Measurements from ENCODE around the gene FCRL5. TPM values are rescaled to one million over a fixed set of nuclear protein-coding genes. Genes with fewer than 3 reads are reported as not detected.
A peak's percentile ranks its signal among the peaks of the same experiment; 100 is the strongest.

The FCRL5 gene
- total RNA-seq, result 10.3 TPM
- polyA plus RNA-seq (ENCODE audit: insufficient read depth, low read depth, low replicate concordance), result not detected
- long read RNA-seq, donor 1, result 0 reads
- long read RNA-seq, donor 2, result 0 reads
- long read RNA-seq, donor 3, result 0 reads
- long read RNA-seq, donor 4, result 0 reads
- long read RNA-seq, donor 5, result 0 reads
- long read RNA-seq, donor 6, result 0 reads
- long read RNA-seq, donor 7, partial matches to known transcripts, result 1 of 3 reads
- long read RNA-seq, donor 7, other reads (novel, unspliced or antisense), result 1 of 3 reads
- long read RNA-seq, donor 8, result 0 reads
- long read RNA-seq, donor 9, result 0 reads
- long read RNA-seq, donor 10, result 0 reads

GRCh38 chr1:157551694-157552693 lies at the start of gene FCRL5:
Gene FCRL5 (minus strand): TSS chr1:157552515. CDS start chr1:157552362, 153 bp downstream.
- Histone ChIP-seq H3K4me3 (ENCODE audit: low read length in 3 of 3) (no peak within 1 kb of the TSS), H3K4me1 (ENCODE audit: control insufficient read depth in 2 of 3, insufficient read depth in 2 of 3, low read depth in 1 of 3, low read length in 3 of 3) (no peaks in the 10 kb centered on the region), H3K9me3 (ENCODE audit: control insufficient read depth in 2 of 3, insufficient read depth in 1 of 3, low read length in 3 of 3) (no peaks in the 10 kb centered on the region), H3K9ac (ENCODE audit: low read length in 3 of 3) (no peak within 1 kb of the TSS), H3K27me3 (ENCODE audit: control insufficient read depth, insufficient read depth, low read length) (no peaks in the 10 kb centered on the region), H3K27ac (ENCODE audit: low read depth in 2 of 2, low read length in 2 of 2) (no peak within 1 kb of the TSS), H3K36me3 (ENCODE audit: control insufficient read depth in 2 of 3, insufficient read depth in 3 of 3, low read length in 3 of 3) (no peaks in the 10 kb centered on the region)
- FAIRE-seq (no peak), DNase-seq (no peak)
- no peak for TF ChIP-seq CTCF (IDR thresholded peaks at IDR 0.05; ENCODE audit: borderline replicate concordance, extremely low read depth, insufficient read depth)
- intact Hi-C loops (cut with DNase I), result no loop called here

GRCh38 chr1:157600236-157600635 lies 47.9 kb upstream of the FCRL5 start:
- DNase-seq (no peak), FAIRE-seq (peak; percentile 33)
- intact Hi-C loops (cut with DNase I), result no loop called here
- TF ChIP-seq CTCF (IDR thresholded peaks at IDR 0.05; ENCODE audit: borderline replicate concordance, extremely low read depth, insufficient read depth), result no peak
- H3K4me1 ChIP-seq (ENCODE audit: control insufficient read depth in 2 of 3, insufficient read depth in 2 of 3, low read depth in 1 of 3, low read length in 3 of 3), result no peaks in the 10 kb centered on the region
- H3K36me3 ChIP-seq (ENCODE audit: control insufficient read depth in 2 of 3, insufficient read depth in 3 of 3, low read length in 3 of 3), result no peaks in the 10 kb centered on the region
- no peak overlapping the region for H3K4me3 ChIP-seq (ENCODE audit: low read length in 3 of 3)
- no peaks in the 10 kb centered on the region for H3K9me3 ChIP-seq (ENCODE audit: control insufficient read depth in 2 of 3, insufficient read depth in 1 of 3, low read length in 3 of 3)
- H3K27ac ChIP-seq (ENCODE audit: low read depth in 2 of 2, low read length in 2 of 2), result no peak overlapping the region
- H3K27me3 ChIP-seq (ENCODE audit: control insufficient read depth, insufficient read depth, low read length), result no peaks in the 10 kb centered on the region
- H3K9ac ChIP-seq (ENCODE audit: low read length in 3 of 3), result no peak overlapping the region

- intact Hi-C loops (cut with DNase I), result no loop called here
- H3K4me3 ChIP-seq (ENCODE audit: low read length in 3 of 3), result no peak within 1 kb of the TSS
- no peak for DNase-seq
- H3K27ac ChIP-seq (ENCODE audit: low read depth in 2 of 2, low read length in 2 of 2), result no peak within 1 kb of the TSS
- H3K9me3 ChIP-seq (ENCODE audit: control insufficient read depth in 2 of 3, insufficient read depth in 1 of 3, low read length in 3 of 3), result no peaks in the 10 kb centered on the region
- no peaks in the 10 kb centered on the region for H3K36me3 ChIP-seq (ENCODE audit: control insufficient read depth in 2 of 3, insufficient read depth in 3 of 3, low read length in 3 of 3)
- no peak for TF ChIP-seq CTCF (IDR thresholded peaks at IDR 0.05; ENCODE audit: borderline replicate concordance, extremely low read depth, insufficient read depth)
- no peaks in the 10 kb centered on the region for H3K27me3 ChIP-seq (ENCODE audit: control insufficient read depth, insufficient read depth, low read length)
- H3K9ac ChIP-seq (ENCODE audit: low read length in 3 of 3), result no peak within 1 kb of the TSS
- FAIRE-seq, result no peak
- H3K4me1 ChIP-seq (ENCODE audit: control insufficient read depth in 2 of 3, insufficient read depth in 2 of 3, low read depth in 1 of 3, low read length in 3 of 3), result no peaks in the 10 kb centered on the region
Observed at GRCh38 chr1:157597959-157598667, 45.8 kb upstream of the FCRL5 start, which contains the start of gene FCRL4. Gene FCRL4 (minus strand): TSS chr1:157598085. CDS start chr1:157597944, 141 bp downstream.
